Prostate gland (tissue), 2 donors: Measurements from ENCODE around the gene EIF4H. TPM values are rescaled to one million over a fixed set of nuclear protein-coding genes. Genes with fewer than 3 reads are reported as not detected.
A peak's percentile ranks its signal among the peaks of the same experiment; 100 is the strongest.

Source experiments
- DNase-seq: peaks from one replicate; pipeline ENCODE4 v3.0.0-alpha.2; 2019; ENCODE audit warnings: low spot score
- H3K27ac ChIP-seq, 2 donors: fragments of 200-600 bp; sonication (generic); 2 replicates each; pipeline ENCODE4 v1.5.1; 2017 to 2019
- H3K27me3 ChIP-seq: fragments of 200-600 bp; sonication (generic); replicated peaks from 2 replicates; pipeline ENCODE4 v1.5.1; 2019; ENCODE audit not compliant: insufficient read depth
- H3K36me3 ChIP-seq, 2 donors: fragments of 200-600 bp; sonication (generic); 1 replicate in 1 of 2; 2 replicates in 1 of 2; pipeline versions ENCODE4 v1.5.1 to v1.8.1; 2017 to 2019
- H3K4me1 ChIP-seq: fragments of 200-600 bp; sonication (generic); replicated peaks from 2 replicates; pipeline ENCODE4 v1.5.1; 2019
- H3K4me3 ChIP-seq, 2 donors: fragments of 200-600 bp; sonication (generic); 2 replicates each; pipeline ENCODE4 v1.5.1; 2017 to 2019
- H3K9me3 ChIP-seq: fragments of 200-600 bp; sonication (generic); 2 replicates; pipeline ENCODE4 v1.5.1; 2017
- POLR2A ChIP-seq: fragments of 450-650 bp; IDR thresholded peaks from one replicate; pipeline ENCODE4 v1.6.1; 2016; ENCODE audit warnings: antibody characterized with exemption, mild to moderate bottlenecking
- POLR2AphosphoS5 ChIP-seq: sonication (generic); formaldehyde crosslinking; IDR thresholded peaks from one replicate; pipeline ENCODE4 v1.6.1; 2017; ENCODE audit warnings: antibody characterized with exemption
- WGBS: methylation state at CpG from one replicate; pipeline ENCODE4 v1.1.5; 2018; 5-methylcytosine and 5-hydroxymethylcytosine counted together
- intact Hi-C: fragments of 100-400 bp; cut with DNase I; formaldehyde crosslinking; loops from one replicate; pipeline ENCODE4 v1.14.2; 2022
- total RNA-seq, 2 donors: library from RNA; depleted of rRNA; stranded (reverse); fragments of >200 nt; gene quantifications; one replicate each; pipeline ENCODE4 v1.1.0, GENCODE V29; 2016
- TF ChIP-seq, protein P1 (sequence below), 4 experiments: fragments of 200-600 bp in 2 of 4; fragments of 450-650 bp in 2 of 4; sonication (generic) in 2 of 4; IDR thresholded peaks; 1 replicate in 3 of 4; 2 replicates in 1 of 4; pipeline ENCODE4 v1.5.1; 2016 to 2019; ENCODE audit warnings: antibody characterized with exemption in 4 of 4, mild to moderate bottlenecking in 2 of 4, moderate library complexity in 2 of 4

Gene EIF4H
- total RNA-seq, 2 donors from 2014 or later: 199 to 252 TPM

DNA sequence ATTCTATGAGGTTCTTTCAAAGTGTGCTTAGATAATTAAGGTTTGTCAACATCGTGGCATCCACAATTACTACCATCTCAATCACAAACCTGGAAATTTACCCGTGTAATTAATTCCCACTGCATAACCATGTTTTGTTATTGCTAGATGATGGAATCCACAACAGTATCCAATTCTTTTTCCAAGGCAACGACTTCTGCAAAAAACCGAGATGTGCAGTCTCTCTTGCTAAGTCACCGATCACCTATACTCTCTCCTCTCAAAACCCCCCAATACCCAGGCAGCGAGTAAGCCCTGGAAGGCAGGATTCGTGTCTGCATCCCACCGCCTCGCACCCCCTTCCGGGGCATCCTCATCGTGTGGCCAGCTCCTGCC lies 678 bp upstream of the EIF4H start:
- Histone ChIP-seq H3K9me3 (no peaks in the 10 kb centered on the region), H3K36me3 (no peaks in the 10 kb centered on the region), H3K27ac (peak overlapping the region; percentile 95 to 97), H3K4me1 (peaks cover 9% of the 10 kb centered on the region), H3K27me3 (no peaks in the 10 kb centered on the region), H3K4me3 (peak overlapping the region; percentile 98 to 99)
- WGBS: 6% methylated on average over 11 of the region's 11 CpGs
- TF ChIP-seq POLR2A: no peak
- TF ChIP-seq, protein P1, sequence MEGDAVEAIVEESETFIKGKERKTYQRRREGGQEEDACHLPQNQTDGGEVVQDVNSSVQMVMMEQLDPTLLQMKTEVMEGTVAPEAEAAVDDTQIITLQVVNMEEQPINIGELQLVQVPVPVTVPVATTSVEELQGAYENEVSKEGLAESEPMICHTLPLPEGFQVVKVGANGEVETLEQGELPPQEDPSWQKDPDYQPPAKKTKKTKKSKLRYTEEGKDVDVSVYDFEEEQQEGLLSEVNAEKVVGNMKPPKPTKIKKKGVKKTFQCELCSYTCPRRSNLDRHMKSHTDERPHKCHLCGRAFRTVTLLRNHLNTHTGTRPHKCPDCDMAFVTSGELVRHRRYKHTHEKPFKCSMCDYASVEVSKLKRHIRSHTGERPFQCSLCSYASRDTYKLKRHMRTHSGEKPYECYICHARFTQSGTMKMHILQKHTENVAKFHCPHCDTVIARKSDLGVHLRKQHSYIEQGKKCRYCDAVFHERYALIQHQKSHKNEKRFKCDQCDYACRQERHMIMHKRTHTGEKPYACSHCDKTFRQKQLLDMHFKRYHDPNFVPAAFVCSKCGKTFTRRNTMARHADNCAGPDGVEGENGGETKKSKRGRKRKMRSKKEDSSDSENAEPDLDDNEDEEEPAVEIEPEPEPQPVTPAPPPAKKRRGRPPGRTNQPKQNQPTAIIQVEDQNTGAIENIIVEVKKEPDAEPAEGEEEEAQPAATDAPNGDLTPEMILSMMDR (IDR thresholded peaks at IDR 0.05): no peak
- TF ChIP-seq POLR2AphosphoS5: no peak
- DNase-seq: no peak
- intact Hi-C loops: loop anchor here (5.0 kb wide), 1 partner anchor 81 kb away; no protein-coding TSS in a partner anchor

DNA sequence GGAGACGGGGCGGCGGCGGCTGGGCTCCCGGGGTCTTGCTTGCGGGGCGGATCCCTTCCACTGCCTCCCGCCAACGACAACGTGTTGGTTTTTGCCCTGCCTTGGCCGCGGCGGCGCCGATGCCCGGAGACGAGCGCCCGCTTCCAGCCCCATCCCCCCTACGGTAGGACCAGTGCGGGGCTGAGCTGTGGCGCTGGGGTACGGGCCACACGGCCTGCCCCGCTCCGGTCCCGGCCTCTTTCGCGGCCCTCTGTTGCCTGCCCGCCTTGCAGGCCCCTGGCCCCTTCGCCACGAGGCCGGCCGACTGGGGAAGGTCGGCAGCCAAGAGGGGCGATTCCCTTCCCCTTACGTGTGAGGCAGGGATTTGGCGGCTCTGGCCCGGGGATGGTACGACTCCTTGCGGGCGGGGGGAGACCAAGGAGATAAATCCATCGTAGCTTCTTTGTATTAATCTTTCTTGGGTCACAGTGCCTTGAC lies 488 bp downstream of the EIF4H start:
- Histone ChIP-seq H3K4me1 (peaks cover 9% of the 10 kb centered on the region), H3K27ac (peak overlapping the region; percentile 95 to 97), H3K36me3 (no peaks in the 10 kb centered on the region), H3K27me3 (no peaks in the 10 kb centered on the region), H3K4me3 (peak overlapping the region; percentile 98 to 99), H3K9me3 (no peaks in the 10 kb centered on the region)
- peak; percentile 20 for DNase-seq
- under 1% methylated on average over 42 of the region's 43 CpGs for WGBS
- no peak for TF ChIP-seq POLR2A
- TF ChIP-seq POLR2AphosphoS5: peak; percentile 16
- intact Hi-C loops: loop anchor here (5.0 kb wide), 2 partner anchors 82 to 107 kb away; no protein-coding TSS in a partner anchor

DNA sequence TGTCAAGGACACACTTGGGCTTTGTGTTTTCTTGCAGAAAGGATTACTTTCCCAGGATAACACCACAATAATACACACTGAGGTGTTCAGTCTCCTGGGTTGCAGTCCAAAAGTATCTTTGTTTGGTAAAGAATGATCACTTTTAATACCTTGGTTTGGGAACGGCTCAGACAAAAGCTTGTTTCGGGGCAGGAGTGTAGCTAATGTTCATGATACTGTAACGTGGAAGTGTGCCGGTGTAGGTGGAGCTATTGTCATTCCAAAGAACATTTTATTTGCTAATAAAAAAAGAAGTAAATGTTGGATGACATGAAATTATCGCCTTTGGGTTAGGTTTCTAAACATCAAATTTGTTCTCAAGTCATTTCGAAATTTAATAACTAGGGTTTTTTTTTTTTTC lies 1.2 kb downstream of the EIF4H start:
- Histone ChIP-seq H3K27ac (peak overlapping the region; percentile 95 to 97), H3K4me1 (peaks cover 9% of the 10 kb centered on the region), H3K9me3 (no peaks in the 10 kb centered on the region), H3K27me3 (no peaks in the 10 kb centered on the region), H3K4me3 (peak overlapping the region; percentile 98 to 99), H3K36me3 (no peaks in the 10 kb centered on the region)
- WGBS: 1% methylated on average over 6 of the region's 6 CpGs
- intact Hi-C loops: loop anchor here (5.0 kb wide), 1 partner anchor 108 kb away; no protein-coding TSS in a partner anchor
- peak; percentile 17 for DNase-seq
- TF ChIP-seq POLR2A: no peak
- no peak for TF ChIP-seq POLR2AphosphoS5
- TF ChIP-seq, protein P1 (IDR thresholded peaks at IDR 0.05): no peak

DNA sequence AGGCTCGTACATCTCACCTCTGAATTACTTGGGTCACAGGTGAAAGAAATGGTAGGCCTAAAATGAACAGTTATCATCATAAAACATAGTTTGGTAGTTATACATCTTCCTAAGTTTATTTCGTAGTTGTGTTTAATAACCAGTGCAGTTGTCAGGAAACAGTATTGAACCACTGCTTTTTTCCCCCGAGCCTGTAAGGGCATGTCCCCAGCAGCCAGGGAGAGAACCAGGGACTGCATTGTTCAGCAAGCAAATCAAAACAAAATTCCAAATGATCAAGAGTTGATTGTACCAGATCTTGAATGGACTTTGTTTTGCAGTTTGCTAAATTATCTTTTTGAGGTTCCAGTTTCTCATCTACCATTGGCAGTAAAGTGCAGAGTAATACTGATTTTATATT lies 2.4 kb downstream of the EIF4H start:
- Histone ChIP-seq H3K36me3 (no peaks in the 10 kb centered on the region), H3K4me1 (peaks cover 9% of the 10 kb centered on the region), H3K27me3 (no peaks in the 10 kb centered on the region), H3K9me3 (no peaks in the 10 kb centered on the region), H3K27ac (no peak overlapping the region), H3K4me3 (peak overlapping the region in 1 of 2 donors; percentile 1)
- intact Hi-C loops: loop anchor here (5.0 kb wide), 1 partner anchor 109 kb away; no protein-coding TSS in a partner anchor
- DNase-seq: no peak
- TF ChIP-seq, protein P1 (IDR thresholded peaks at IDR 0.05): no peak
- TF ChIP-seq POLR2A: no peak
- TF ChIP-seq POLR2AphosphoS5: no peak
- WGBS: 34% methylated on average over 3 of the region's 3 CpGs

DNA sequence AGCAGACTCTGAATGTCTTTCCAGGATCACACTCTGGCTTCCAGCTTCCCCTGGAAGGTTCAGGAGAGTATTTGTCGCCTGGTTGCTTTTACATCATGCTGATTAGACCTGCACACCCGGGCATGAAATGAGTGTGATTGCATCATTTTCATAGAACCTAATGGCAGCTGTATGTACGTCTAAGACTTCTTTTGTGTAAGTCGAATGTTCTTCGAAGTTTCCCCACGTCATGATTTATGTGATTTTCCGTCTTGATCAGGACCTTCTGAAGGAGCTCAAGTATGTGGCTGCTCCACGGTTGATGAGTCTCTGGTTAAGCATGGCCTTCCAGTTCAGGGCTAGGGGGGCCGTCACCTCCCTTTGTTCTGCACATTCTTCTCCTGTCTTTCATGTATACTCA lies 4.5 kb downstream of the EIF4H start:
- DNase-seq: no peak
- H3K9me3 ChIP-seq: no peaks in the 10 kb centered on the region
- H3K27ac ChIP-seq: no peak overlapping the region
- H3K36me3 ChIP-seq: no peaks in the 10 kb centered on the region
- TF ChIP-seq POLR2A (no peak), POLR2AphosphoS5 (no peak)
- TF ChIP-seq, protein P1 (IDR thresholded peaks at IDR 0.05): no peak
- H3K27me3 ChIP-seq: no peaks in the 10 kb centered on the region
- peaks cover 21% of the 10 kb centered on the region for H3K4me1 ChIP-seq
- no peak overlapping the region for H3K4me3 ChIP-seq
- 22% methylated on average over 9 of the region's 9 CpGs for WGBS
- intact Hi-C loops: loop anchor here (5.0 kb wide), 1 partner anchor 111 kb away; no protein-coding TSS in a partner anchor
